ENCODE data around the gene ZBTB20. TPM values are rescaled to one million over a fixed set of nuclear protein-coding genes. Genes with fewer than 3 reads are reported as not detected.

ZBTB20 gene
- polyA plus RNA-seq, 1 donor from 2014 or later, result 4.8 TPM

GRCh38 chr3:114436182-114436581 lies 710.9 kb downstream of the ZBTB20 start:
- Histone ChIP-seq H3F3A (ENCODE audit: insufficient read depth, low read length, poor library complexity, severe bottlenecking) (no peaks in the 10 kb centered on the region), H3K36me3 (ENCODE audit: insufficient read depth, low read length) (peaks cover 3% of the 10 kb centered on the region), H3K27me3 (ENCODE audit: insufficient read depth, low read depth, low read length) (no peaks in the 10 kb centered on the region), H2AFZ (ENCODE audit: low read depth, low read length) (no peak overlapping the region), H3K9me2 (ENCODE audit: insufficient read depth, low read length) (no peaks in the 10 kb centered on the region), H3K9me3 (ENCODE audit: low read length) (no peaks in the 10 kb centered on the region), H3K79me2 (replicated peaks; ENCODE audit: insufficient read depth, low read length) (peaks cover 32% of the 10 kb centered on the region), H3K27ac (ENCODE audit: low read length) (no peak overlapping the region), H3K4me2 (ENCODE audit: low read length) (no peak overlapping the region), H3K4me3 (ENCODE audit: low read length) (no peak overlapping the region), H3K9ac (ENCODE audit: low read length) (no peak overlapping the region), H4K20me1 (ENCODE audit: insufficient read depth) (no peaks in the 10 kb centered on the region)
- no peak for TF ChIP-seq SMC3 (conservative IDR thresholded peaks at IDR 0.05; ENCODE audit: poor library complexity)
- no peak for TF ChIP-seq CTCF (IDR thresholded peaks at IDR 0.05; ENCODE audit: poor library complexity, severe bottlenecking)
- TF ChIP-seq REST (IDR thresholded peaks at IDR 0.05; ENCODE audit: borderline replicate concordance), result no peak
- no peak for TF ChIP-seq MXI1 (conservative IDR thresholded peaks at IDR 0.05; ENCODE audit: poor library complexity, severe bottlenecking)

GRCh38 chr3:114435386-114436115 lies 711.5 kb downstream of the ZBTB20 start:
- H3K4me2 ChIP-seq (ENCODE audit: low read length), result no peak overlapping the region
- TF ChIP-seq POLR2AphosphoS5 (IDR thresholded peaks at IDR 0.05), result no peak
- TF ChIP-seq SMC3 (conservative IDR thresholded peaks at IDR 0.05; ENCODE audit: poor library complexity), result no peak
- no peak for TF ChIP-seq TAF1 (IDR thresholded peaks at IDR 0.05; ENCODE audit: low read depth)
- no peak for TF ChIP-seq CTCF (IDR thresholded peaks at IDR 0.05; ENCODE audit: poor library complexity, severe bottlenecking)
- TF ChIP-seq RAD21 (conservative IDR thresholded peaks at IDR 0.05), result no peak
- TF ChIP-seq EZH2 (IDR thresholded peaks at IDR 0.05; ENCODE audit: borderline replicate concordance, insufficient read depth, low read length, poor library complexity, severe bottlenecking), result no peak
- no peak for TF ChIP-seq EP300 (conservative IDR thresholded peaks at IDR 0.05; ENCODE audit: poor library complexity, severe bottlenecking)
- TF ChIP-seq REST (IDR thresholded peaks at IDR 0.05; ENCODE audit: borderline replicate concordance), result no peak
- no peaks in the 10 kb centered on the region for H3F3A ChIP-seq (ENCODE audit: insufficient read depth, low read length, poor library complexity, severe bottlenecking)
- no peaks in the 10 kb centered on the region for H3K27me3 ChIP-seq (ENCODE audit: insufficient read depth, low read depth, low read length)
- no peak overlapping the region for H2AFZ ChIP-seq (ENCODE audit: low read depth, low read length)
- H3K27ac ChIP-seq (ENCODE audit: low read length), result no peak overlapping the region
- no peak overlapping the region for H3K4me3 ChIP-seq (ENCODE audit: low read length)
- H3K9ac ChIP-seq (ENCODE audit: low read length), result no peak overlapping the region
- no peaks in the 10 kb centered on the region for H4K20me1 ChIP-seq (ENCODE audit: insufficient read depth)
- H3K9me2 ChIP-seq (ENCODE audit: insufficient read depth, low read length), result no peaks in the 10 kb centered on the region
- H3K36me3 ChIP-seq (ENCODE audit: insufficient read depth, low read length), result peaks cover 3% of the 10 kb centered on the region
- no peaks in the 10 kb centered on the region for H3K9me3 ChIP-seq (ENCODE audit: low read length)
- peaks cover 25% of the 10 kb centered on the region for H3K79me2 ChIP-seq (replicated peaks; ENCODE audit: insufficient read depth, low read length)

All from neural cell (in vitro differentiated cells).